ENCODE results near the gene LIMS1.
"Not testable (repeated sequence)": the region's sequence is repeated elsewhere in the genome, so short reads cannot be mapped to it uniquely, and the experiment has no call there.

The LIMS1 gene

DNA sequence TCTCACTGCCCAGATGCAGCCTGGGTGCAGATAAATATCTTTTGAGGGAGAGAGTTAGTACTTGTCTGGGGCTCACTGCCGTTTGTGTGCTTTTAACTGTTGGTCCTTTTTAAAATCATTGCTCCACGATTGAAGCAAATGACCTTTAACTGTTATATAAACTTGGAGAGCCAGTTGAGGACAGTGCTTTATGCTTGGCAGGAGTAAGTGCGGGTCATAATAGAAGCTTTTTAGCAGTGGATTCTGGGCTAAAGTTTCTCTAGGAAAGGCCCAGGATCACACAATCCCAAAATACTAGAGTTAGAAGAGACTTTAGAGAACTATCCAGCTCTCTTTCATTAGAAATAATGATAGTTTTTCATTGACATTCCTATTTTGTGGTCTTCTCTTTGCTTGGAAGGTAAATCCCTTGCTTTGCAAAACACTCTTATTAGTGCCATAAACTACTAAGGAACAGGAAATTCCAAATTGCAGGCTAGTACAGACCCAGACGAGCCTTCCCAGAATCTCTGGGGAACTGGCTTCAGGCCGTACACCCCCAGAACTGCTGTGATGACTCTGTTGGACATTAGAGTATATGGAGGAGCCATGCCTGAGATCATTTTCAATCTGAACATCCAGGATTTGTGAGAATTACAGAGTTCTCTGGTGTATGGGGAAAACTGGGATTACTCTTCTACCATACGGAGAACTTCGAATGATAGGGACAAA is 19.1 kb downstream of the LIMS1 start:
- DNase-seq = no peak

DNA sequence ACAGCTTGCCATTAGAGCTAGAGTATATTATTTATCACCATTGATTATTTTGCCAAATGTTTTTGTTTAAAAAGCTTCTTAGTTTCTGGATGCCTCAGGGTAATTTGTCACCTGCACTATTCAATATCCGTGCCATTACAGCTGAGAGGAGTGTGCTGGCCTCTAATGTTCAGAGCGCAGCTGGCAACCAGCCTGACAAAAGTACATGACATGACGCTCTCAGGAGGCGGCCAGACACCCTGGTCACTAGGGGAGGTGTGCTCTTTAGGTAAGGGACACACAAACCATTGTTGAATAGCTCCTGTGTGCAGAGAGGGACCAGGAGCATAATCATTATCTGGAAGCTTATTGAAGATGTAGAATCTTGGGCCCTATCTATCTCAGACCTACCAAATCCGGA is 20.3 kb downstream of the LIMS1 start:
- no peak for DNase-seq

DNA sequence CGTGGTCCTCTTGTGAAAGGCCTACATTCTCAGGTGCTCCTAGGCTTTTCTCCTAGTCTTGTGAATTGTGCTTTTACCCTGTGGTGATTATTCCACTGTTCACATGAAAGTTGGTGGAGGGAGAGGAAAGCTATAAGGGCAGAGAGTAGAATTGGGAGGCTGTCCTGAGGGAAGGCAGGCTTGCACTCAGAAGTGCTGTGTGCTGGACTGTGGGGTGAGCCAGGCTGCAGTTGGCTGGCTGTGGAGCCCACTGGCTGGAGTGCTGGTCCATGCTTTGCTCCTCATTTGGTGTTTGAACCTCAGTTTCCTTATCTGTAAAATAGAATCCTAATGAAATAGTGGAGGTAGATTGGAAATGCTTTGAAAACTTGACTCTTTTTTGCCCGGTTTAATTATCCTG is 21.3 kb downstream of the LIMS1 start:
- DNase-seq = no peak

DNA sequence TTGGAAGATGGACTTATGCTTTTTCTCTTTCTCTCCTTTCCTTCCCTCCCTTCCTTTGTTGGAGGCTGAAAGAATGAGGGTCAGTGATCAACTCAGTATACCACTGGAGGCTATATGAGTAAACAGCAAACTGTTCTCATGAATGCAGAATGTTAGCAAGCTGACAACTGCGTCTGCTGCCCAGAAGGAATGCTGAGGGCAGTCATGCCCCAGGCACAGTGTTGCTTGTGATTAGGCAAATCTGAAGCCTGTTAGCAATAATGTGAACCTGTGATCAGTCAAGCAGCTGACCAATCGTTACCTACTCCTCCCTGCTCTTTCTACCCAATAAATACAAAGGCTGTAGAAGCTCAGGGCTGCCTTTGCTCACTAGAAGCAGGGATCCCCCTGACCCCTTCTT is 22.3 kb downstream of the LIMS1 start:
- not testable (repeated sequence) for DNase-seq

DNA sequence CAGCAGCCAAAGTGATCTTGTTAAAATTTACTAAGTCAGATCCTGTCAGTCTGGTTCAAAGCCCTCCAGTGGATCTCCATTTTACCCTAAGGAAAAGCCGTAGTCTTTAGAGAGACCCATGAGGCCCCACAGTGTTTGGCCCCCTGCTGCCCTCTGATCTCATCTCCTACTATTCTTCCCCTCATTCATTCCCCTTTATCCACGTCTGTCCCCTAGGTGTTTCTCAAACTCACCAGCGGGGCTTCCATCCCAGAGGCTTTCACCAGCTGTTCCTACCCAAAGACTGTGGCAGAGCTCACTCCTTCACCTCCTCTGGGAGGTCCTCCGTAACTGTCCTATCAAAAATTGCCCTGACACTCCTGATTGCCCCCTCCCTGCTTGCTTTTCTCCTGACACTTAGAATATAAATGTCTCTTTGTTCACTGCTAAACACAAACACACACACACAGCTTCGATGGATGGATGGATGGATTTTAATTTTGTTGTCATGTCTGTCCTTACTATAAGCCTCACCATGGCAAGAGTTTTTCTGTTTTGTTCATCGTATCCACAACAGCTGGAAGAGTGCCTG is 26.1 kb downstream of the LIMS1 start:
- no peak for DNase-seq

DNA sequence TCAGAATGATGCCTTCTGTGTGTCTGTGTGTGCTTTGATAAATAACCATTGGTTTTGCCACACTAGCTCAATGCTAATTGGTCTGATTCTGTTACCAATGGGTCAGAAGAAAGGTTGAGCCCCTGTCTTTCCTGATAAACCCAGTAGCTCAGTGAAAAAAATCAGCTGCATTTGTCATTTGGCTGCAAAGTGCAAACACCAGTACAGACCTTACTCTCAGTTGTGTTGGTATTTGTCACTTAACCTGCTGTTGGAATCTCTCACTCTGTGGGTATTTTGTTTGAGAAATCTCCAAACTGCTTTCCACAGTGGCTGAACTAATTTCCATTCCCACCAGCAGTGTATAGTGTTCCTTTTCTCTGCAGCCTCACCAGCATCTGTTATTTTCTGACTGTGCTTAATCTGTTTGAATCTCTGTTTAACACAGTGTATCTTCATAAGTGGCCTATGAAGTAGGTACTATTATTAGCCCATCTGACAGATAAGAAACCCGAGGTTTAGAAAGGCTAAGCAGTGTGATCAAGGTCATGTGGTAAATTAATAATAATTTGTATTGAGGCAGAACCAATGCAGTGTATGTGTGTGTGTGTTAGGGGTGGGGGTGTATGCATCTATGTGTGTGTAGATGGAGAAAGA is 26.7 kb downstream of the LIMS1 start:
- no peak for DNase-seq

DNA sequence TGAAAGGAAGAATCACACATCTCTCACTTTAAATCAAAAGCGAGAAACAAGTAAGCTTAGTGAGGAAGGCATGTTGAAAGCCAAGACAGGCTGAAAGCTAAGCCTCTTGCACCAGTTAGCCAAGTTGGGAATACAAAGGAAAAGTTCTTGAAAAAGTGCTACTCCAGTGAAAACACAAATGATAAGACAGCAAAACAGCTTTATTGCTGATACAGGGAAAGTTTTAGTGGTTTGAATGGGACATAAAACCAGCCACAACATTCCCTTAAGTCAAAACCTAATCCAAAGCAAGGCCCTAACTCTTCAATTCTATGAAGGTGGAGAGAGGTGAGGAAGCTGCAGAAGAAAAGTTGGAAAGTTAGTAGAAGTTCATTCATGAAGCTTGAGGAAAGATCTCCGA is 28.0 kb downstream of the LIMS1 start:
- DNase-seq = no peak

DNA sequence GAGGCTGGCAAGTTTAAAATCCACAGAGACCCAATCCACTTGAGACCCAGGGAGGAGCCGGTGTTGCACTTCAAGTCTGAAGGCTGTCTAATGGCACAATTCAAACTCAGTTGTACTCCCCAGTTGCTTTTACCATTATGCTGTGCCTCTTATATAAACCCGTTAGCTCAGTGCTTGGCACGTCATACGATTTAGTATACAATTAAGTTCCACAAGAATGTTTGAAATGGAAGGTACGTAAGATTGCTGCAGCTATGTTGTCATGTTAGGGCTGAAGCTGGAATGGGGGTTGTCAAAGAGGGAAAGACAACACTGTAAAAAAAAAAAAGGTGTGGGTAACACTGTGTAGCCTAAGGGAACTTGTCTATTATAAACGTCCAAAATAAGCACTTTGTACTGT is 30.2 kb downstream of the LIMS1 start:
- no peak for DNase-seq

DNA sequence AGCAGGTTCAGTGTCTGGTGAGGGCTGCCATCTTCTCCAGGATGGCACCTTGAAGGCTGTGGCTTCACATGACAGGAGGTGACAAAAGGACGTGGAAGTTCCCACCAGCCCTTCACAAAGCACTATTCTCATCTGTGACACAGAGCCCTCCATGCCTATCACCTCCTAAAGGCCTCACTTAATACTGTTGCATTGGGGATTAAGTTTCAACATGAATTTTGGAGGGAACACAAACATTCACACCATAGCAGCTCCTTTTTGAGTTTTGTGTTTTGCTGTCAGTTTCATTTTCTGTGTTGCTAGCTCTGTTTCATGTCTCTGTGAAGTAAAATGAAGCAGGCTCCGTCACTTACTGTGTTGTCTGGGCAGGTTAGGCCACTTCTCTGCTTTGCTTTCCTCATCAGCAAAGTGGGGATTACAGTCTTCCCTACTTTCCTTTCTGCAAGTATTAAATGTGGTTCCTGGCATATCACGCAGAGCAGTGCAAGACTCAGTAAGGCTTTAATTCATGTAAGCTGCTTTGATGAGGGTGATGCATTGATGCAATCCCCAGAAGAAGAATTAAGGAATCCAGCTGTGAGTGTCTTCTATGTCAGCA is 31.6 kb downstream of the LIMS1 start:
- no peak for DNase-seq

DNA sequence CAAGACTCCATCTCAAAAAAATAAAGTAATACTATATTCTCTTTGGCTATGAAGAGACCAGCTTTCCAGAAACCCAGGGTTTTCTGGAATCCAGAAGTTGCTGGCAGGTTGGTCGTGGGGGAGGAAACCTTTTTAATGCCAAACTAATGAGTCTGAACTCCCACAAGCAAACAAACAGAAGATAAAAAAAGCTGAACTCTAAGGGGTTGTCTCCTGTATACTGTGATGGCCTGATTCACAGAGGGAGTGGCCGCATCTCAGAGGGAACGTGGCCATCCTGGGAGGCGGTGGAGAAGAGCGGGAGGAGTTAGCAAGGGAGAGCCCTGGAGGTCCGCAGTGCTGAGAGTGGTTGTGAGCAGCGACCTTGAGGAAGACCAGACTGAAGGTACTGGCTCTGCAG is 36.1 kb downstream of the LIMS1 start:
- DNase-seq = no peak

DNA sequence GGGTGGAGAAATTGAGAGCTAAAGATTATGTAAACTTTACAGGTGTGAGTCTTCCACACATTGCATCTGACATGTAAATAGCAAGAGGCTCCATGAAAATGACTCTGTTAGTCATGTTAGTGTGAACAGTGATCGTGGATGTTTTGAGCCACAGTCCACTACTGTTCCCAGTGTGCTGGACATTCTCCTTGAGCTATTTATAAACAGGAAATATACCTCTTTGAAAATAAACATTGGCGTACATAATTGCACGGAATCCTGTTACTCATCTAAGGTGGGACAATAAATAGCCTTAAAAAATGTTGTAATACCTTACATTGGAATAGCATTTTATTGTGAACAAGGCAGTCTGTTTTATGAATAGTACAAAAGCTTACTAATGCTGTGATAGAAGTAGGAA is 37.0 kb downstream of the LIMS1 start:
- no peak for DNase-seq

DNA sequence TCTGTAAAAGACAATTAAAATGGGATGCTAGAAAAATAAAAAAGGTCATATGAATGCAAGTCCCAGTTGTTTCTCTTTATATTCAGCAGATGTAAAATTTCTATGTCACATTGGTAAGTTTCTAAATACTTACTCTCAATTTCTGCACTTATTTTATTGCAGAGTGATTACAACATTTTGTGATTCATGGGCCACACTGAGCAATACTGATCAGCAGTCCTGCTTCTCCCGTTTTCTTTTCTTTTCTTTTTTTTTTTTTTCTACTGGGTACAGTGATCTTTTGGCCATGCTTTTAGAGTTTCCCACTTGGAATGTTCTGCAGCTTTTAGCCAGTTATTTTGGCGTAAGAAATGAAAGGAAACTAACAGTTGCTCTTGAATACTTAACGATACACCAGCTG is 38.8 kb downstream of the LIMS1 start:
- no peak for DNase-seq

DNA sequence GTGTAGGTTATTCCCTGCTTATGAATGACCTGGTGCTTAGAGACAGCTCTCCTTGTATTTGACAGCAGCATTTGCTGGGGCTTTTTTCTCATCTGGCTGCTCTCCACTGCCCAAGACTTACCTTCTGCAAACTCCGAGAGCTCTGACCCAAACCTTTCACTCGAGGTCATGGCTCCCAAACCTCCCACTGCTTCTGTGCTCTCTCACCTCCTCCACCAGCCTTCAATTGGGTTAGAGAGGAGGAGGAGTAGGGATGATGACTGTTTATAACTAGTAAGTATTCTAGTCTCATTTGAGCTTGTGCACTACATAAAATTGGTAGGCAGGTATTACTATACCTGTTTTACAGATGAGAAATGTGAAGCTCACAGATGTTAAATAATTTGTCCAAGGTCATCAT is 40.1 kb downstream of the LIMS1 start:
- DNase-seq = no peak

DNA sequence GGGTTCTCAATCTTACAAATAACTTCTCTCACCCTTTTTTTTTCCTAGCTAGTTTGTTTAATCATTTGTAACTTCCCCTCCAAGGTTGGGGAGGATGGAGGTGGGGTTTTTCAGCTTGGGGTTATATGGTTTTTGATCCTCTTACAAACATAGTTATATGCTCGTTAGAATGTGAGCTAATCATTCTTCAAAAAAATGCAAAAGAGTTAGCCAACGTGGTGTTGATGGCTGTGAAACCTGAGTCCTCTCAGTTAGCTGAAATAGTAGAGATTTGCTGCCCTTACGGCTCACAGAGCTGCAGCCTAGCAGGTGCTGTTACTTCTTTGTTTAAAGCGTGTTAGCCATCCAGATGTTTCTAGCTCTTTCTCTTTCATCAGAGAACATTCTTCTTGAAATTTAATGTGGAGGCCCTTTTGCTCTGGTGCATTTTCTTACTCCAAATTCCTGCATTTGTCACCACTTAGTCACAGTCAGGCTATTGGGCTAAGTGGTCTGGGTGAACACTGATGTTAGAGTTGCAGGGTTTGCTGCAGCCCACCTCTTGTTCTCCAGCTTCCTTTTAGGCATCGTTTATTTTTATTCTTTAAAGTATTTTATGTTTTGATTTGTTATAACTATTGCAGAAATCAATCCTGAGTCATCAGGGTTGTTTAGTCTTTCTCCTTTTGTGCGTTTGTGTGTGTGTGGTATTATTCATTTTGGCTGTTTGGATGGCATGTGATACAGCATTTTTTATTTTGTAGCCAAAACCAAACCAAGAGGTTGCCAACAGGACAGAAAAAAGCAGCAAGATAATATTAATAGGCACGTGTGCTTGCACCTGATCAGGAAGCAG is 41.1 kb downstream of the LIMS1 start:
- DNase-seq = no peak

DNA sequence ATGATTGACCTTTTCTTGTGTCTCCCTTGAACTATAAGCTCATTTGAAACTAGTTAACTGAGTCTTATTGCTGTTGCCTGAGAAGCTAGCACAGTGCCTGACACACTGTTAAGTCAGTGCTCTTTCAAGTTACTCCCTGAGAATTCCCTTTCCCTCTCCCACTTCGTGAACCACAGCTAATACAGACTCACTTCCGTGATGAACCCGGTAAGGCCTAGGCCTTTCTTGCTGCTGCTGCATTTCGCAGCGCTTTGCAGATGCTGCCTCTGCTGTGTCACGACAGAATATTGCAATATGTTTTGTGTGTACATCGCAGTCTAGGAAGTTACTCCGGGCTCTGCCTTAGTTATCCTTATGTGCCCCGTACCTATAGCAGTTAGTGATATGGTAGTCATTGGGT is 42.8 kb downstream of the LIMS1 start:
- no peak for DNase-seq

DNA sequence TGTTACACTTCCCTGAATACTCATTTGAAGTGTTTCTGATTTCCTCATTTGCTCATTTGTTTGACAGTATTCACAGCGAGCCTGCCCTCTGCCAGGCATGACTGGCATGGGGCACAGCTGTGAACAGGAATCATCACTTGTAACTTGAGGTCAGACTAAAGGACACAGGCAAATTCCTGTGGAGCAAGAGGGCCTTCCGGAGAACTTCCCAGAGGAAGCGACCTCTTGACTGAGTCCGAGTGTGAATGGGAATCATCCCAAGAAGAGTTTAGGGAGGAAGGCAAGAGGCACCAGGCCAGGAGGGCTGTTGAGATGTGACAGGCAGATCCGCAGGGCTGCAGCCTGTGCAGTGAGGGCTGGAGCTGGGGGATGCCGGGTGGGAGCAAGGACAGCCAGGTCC is 45.4 kb downstream of the LIMS1 start:
- DNase-seq = no peak

DNA sequence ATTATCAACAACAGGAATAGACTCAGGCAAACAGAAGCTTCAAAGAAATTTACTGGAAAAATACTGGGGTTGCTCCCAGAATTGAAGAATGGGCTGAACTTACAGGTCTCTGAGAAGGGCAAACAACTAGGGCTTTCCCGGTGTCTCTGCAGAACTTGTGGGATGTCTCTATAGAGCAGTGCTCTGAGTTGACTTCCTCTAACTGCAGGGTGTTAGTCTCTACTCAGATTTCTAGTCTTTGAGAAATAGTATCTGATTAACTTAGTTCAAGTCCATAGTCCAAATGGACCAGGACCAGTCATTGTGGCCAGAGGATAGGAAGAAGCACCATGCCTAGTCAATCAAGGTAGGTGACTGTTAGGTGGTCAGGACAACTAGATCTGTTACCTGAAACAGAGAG is 45.8 kb downstream of the LIMS1 start:
- no peak for DNase-seq

DNA sequence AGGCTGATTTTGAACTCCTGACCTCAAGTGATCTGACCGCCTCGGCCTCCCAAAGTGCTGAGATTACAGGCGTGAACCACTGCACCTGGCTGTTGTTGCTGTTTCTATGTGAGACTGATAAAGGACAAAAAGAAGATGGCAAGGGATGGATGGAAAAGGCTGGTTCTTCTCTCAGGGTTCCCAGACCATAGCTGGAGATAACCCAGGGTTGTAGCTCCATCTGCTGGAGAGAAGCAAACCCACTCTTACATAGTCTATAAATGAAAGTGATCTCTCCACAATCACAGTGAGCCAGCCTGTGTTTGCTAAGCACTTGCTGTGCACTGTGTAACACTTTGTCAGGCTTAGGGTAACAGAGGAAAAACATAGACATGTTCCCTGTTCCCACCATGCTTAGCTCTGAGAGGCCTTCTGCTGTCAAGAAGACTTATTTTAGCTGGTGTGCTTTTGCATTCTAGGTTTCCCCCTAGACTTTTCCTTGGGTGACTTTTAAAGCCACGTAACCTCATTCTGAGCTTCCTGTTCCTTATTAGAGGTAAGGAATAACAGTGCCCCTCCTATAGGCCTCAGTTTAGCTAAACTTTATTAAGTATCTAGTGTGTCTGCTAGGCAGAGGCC is 49.7 kb downstream of the LIMS1 start:
- peak; percentile 15 for DNase-seq

DNA sequence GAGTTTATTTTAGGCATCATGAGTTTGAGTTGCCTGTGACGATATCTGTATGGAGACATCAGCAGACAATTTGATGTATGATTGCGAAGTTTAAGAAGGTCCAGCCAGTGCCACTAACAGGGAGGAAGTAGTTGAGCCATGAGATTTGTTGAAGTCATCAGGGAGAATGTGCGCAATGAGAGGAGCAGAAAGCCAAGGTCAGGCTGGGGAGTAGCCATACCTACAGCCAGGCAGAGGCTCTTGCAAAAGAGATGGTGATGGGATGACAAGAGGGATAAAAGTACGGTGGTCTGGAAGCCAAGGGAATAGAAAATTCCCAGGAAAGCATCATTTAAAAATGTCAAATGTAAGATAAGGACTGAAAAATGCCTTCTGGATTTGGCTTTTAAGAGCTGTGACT is 51.2 kb downstream of the LIMS1 start:
- DNase-seq = no peak

DNA sequence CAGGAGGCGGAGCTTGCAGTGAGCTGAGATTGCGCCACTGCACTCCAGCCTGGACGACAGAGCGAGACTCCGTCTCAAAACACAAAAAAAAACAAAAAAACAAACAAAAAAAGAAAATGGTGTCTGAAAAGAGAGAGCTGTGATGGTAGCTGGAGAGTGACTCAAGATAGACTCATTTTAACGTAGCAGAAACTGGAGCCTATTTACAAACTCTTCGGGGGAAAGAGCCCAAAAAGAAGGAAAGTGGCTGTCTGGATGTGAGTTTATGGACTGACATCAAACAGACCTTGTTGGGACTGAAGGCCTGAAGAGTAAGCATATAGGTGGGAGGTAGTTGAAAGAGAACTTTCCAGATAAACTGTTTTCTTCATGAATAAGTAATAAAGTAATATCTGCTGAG is 51.8 kb downstream of the LIMS1 start:
- DNase-seq = no peak

DNA sequence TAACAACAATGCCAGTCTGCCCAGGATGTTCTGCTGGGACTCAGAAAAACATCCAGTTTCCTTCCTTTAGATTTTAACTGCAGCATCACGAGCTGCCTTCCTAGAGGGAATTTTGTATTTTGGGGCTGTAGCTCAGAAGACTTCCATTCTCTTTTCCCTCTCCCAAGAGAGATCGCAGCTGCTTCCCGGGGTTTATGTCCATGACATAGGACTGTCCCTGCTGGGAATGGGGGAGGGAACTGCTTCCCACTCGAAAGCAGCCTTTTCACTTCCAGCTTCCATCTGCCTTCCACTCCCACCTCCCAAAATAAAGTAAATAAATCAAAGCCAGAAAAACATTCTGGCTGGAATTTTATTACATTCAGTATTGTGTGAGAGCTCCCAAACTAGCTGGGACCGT is 52.4 kb downstream of the LIMS1 start:
- DNase-seq = no peak

DNA sequence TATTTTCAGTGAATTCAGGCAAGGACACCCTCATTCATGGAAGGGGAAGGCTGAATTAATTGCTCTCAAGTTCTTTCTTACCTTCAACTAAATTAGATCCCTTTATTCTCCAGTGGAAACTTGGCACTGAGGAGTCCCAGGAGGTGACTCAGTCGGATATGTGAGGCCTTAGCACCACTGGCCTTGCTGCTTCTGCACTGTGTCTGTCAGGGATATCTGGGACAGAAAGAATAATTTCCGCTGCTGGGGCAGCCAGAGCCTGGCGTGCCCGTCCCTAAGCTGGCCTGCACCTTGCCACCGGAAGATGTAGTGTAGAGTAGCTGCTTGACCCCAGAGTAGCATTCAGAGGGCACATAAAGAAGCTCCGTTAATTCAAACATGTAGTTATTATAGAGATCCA is 53.4 kb downstream of the LIMS1 start:
- no peak for DNase-seq

DNA sequence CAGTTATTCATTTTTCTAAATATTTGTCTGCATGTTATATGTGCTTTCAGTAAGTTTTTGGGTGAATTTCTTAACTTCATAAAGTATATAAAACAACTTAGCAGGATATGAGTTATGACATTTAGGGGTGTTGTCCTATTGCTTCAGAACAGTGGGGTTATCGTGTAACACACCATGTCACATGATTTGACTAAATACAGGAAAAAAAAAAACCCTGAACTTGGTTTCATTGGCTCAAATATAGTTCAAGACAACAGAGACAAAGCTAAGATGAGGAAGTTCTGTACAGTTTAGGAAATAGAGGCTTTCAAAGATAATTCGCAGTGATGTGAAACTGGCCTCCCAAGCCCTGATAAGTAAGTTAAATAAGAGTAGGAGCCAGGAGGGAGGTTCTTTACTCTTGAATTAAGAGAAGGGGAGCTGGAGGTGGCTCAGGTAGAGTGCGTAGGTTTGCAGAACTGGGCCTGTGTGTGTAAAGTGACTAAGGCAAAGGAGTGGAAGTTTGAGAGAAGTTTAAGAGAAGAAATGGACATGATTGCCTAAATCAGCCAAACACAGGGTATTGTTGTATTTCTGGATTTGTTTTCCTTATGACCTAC is 53.9 kb downstream of the LIMS1 start:
- DNase-seq = no peak
